GM12872 (cell line): ENCODE measurements around the gene CYFIP2.

Experiments used
- TF ChIP-seq, protein P1 (sequence below): IDR thresholded peaks from 3 replicates; pipeline ENCODE4 v1.5.1; 2011; ENCODE audit warnings: low read depth, mild to moderate bottlenecking, low read length, moderate library complexity; ENCODE audit not compliant: insufficient read depth

CYFIP2 gene

DNA sequence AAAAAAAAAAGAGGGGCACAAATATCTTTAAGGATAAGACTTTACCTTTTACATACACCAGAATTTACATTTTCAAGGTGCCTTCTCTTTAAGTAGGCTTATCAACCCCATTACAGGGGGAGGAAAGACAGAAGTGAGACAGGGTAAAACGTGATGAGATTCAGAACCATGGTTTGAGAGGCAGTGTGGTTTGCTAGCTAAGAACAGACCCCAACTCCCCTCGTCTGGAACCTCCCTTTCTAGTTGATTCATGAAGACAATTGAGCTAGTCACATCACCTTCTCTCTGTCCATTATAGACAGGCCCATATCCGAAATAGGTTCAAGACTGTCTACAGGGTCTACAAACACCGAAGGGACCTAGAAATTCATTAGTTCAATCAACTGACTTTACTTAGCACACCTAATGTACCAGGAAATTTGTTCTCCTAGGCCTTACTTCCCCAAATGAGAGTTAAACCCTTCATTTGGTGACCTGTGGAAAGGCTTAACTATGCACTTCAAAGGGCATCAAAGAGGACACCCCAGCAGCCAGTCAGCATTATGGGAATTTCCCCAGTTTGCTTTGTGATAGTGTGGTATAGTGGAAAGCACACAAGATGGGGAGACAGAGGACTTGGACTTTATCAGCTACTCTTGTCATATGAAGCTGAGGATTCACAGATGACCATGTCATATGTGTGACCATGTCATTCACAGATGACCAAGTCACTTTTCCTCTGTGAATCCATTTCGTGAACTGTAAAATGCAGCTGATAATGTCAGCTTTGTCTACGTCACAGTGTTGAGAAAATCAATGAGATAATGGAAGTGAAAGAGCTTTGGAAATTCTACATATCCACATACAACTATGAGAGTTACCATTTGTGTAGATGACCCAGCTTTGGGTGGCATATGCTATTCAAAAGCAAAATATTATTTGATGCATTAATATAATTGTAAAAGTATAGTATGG is 40.2 kb upstream of the CYFIP2 start:
- TF ChIP-seq, protein P1, sequence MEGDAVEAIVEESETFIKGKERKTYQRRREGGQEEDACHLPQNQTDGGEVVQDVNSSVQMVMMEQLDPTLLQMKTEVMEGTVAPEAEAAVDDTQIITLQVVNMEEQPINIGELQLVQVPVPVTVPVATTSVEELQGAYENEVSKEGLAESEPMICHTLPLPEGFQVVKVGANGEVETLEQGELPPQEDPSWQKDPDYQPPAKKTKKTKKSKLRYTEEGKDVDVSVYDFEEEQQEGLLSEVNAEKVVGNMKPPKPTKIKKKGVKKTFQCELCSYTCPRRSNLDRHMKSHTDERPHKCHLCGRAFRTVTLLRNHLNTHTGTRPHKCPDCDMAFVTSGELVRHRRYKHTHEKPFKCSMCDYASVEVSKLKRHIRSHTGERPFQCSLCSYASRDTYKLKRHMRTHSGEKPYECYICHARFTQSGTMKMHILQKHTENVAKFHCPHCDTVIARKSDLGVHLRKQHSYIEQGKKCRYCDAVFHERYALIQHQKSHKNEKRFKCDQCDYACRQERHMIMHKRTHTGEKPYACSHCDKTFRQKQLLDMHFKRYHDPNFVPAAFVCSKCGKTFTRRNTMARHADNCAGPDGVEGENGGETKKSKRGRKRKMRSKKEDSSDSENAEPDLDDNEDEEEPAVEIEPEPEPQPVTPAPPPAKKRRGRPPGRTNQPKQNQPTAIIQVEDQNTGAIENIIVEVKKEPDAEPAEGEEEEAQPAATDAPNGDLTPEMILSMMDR: no peak

DNA sequence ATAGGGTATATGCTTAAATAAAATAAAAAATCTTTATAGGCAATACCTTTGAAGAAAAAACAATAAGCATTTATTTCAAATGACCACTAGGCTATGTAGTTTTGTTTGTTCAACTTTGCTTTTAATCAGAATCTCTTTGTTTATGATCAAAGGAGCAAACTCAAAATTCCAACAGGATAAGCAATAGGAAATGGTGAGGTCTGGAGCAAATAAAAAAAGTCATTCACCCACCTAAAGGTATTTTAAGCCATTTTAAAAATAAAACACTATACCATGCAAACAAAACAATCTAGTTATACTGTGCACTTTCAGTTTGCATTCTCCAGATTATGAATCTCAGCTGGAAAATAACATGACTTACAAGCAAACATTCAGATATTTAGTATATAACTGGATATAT is 35.3 kb upstream of the CYFIP2 start:
- TF ChIP-seq, protein P1: no peak

DNA sequence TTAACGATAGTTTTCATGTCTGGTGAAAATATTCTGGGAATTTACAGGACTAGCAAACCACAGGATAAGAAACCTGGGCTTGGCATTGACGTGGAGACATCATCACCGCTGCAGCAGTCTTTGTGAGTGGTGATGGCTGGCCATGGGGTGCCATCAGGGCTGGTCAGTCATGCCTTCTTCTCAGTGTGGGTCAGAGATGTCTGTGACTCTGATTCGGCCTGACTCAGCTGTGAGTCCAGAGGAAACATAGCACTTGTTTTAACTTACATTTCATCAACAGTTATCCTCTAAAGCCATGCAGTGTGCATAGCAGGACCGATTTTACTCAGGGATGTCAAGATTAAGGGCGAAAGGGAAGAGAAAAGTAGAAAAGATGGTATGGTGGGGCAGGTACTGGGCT is 33.2 kb upstream of the CYFIP2 start:
- TF ChIP-seq, protein P1: no peak

DNA sequence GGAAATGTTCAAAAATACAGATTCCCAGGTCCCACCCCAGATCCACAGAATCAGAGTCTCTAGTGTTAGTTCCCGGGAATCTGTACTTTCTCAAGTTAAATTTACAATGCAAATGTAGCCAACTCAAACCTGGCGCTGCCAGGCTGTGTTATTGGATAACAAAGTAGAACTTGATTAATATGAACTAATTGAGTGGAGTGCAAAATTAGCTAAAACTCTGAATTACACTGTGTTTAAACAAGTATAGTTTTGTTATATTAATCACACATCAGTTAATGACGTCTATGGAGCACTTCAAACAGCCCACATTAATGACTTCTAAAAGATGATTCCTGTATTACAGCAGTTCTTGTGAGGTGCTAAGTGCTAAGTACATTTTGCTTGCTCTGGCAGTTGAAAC is 32.4 kb upstream of the CYFIP2 start:
- TF ChIP-seq, protein P1: no peak

DNA sequence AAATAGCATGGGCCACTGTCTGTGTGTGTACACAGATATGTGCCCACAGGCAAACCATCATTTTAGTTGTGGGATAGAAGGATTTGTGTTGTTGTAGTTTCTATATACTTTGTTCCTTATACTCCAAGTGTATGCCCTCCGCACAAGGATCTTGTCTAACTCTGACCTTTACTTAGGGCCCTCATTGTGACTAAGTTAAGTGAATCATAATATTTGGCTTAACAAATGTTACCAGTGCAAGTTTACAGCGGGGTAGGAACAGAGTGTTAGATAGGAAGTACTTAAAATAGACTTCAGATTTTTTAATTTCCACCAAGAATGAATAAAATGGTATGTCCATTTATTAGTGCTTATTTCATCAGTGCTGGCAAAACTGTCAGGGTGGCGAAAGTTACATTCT is 29.5 kb upstream of the CYFIP2 start:
- TF ChIP-seq, protein P1: no peak

DNA sequence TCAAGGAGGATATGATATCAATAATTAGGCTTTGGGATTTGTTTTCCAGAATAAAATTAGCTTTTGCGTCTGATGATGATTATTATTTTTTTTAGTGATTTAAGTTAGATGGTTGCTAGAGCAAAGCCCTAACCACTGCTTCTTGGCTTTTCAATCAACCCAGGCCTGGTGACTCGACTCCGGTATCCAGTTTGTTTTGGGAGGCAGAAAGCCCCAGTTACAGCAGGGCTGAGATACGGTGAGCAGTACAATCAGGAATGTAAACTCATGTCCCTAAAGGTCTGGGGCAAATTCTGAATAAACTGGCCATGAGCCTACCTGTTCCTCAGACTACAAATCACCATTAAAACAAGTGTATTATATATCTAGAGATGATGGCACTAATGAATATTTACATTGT is 24.4 kb upstream of the CYFIP2 start:
- TF ChIP-seq, protein P1: no peak

DNA sequence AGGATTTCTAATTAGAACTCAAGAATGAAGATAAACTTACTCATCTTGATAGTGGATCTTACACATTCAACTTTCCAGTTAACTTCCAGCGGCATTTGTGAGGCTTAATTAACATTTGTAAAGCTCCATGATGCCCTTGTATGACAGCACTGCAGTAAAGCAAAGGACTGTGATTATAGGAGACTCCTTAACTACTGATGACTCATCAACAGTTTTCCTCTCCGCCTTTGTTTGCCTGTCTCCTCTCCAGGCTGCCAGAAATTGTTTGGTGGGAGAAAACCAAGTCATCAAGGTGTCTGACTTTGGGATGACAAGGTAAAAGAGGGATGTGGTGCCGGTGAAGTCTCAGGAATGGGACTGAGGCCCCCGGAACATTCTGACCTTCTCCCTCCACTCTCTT is 20.4 kb upstream of the CYFIP2 start:
- TF ChIP-seq, protein P1: no peak
